COLO829 (cell line): ENCODE results near the gene CHTOP.
A peak's percentile ranks its signal among the peaks of the same experiment; 100 is the strongest.
"Not testable (repeated sequence)": the region's sequence is repeated elsewhere in the genome, so short reads cannot be mapped to it uniquely, and the experiment has no call there.

ENCODE experiments used
- DNase-seq: peaks from one replicate; pipeline ENCODE4 v3.0.0; 2012; ENCODE audit warnings: low spot score

CHTOP gene

DNA sequence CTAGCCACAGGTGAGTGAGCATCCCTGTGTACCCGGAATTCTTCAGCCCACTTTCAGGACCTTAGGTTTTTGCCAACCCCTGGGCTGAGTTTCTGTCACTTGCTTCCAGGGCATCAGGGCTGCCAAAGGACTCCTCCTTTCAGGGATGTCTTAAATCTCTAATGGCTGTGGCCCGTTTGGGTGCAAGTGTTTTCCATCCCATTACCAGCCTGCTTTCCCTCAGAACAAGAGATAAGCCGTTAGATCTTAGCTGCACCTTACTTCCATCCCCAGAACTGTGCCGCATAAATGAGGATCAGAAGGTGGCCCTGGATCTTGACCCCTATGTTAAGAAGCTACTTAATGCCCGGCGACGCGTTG, 25.3 kb downstream of the CHTOP start:
- no peak for DNase-seq

DNA sequence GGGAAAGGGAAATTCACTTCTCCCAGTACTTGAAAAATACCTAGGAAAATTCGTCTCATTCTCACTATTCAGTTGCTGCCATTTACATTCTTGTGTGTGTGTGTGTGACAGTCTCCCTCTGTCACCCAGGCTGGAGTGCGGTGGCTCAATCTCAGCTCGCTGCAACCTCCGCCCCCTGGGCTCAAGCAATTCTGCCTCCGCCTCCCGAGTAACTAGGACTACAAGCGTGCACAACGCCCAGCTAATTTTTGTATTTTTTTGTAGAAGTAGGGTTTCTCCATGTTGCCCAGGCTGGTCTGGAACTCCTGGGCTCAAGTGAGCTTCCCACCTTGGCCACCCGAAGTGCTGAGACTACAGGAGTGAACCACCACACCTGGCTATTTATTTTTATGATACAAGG, 25.8 kb downstream of the CHTOP start:
- no peak for DNase-seq

DNA sequence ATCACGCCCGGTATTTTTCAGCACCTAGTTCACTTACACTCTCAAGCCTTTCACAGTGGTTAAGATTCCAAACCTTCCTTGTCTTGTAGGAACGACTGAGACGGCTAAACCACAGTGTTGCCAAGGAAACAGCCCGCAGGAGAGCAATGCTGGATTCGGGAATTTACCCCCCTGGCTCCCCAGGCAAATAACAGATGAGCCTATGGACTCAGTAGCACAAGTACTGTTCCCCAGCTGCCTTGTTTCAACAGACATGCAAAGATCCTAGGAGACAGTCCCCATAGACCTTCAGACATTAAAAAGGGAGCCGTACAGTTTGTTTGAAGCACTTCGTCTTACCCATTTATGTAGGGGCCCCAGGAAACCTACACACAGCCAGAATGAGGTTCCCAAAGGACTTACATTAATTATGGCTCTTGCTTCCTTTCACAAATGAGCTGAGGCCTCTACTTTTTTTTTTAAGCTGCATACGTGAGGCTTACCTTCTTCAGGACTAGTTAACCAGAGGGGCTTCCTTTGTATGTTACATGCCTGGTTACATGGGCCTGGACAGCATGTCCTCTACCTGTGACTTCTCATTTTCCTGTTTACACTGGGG, 27.3 kb downstream of the CHTOP start:
- DNase-seq: no peak

DNA sequence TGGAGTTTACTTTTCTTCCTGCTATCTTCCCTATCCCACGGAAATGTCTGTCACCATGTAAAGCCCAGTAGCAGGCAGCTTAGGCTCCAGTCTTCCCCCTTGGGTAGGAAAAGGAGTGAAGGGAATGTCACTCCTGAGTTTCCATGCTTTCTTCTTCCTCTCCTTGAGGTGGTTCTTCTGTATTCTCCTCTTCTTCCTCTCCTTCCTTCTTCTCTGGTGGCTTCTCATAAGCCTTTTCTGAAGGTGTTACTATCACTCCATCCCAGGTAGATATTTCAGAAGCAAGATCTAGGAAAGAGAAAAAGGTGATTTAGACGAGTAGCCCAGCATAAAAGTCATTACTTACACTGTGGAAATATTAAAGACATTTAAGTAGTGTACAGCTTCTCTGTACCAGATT, 28.4 kb downstream of the CHTOP start:
- DNase-seq: no peak

DNA sequence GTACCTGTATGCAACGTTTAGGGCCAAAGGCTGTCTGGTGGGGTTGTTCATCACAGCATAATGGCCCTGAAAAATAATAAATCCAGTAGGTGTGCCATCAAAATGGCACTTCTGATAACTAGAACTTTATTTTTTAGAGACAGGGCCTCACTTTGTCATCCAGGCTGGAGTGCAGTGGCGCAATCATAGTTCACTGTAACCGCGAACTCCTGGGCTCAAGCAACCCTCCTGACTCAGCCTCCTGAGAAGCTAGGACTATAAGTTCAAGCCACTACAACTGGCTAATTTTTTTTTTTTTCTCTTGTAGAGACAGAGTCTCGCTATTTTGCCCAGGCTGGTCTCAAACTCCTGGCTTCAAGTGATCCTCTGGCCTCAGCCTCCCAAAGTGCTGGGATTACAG, 29.3 kb downstream of the CHTOP start:
- DNase-seq: no peak

DNA sequence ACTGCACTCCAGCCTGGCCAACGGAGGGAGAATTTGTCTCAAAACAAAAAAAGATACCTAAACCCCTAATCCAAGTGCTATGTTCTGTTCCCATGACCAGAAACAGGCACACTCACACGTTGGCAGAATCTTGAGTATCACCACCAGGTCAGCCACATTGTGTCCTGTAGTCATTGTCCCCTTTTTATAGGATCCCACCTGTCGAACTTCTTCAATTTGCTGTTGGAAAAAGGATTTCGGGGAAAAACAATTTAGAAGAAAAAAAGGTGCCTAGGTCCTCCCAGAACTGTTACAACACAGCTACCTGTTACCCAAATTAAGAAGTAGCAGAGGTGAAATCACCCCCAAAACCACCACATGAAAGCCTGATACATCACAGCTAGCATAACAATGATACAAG, 33.6 kb downstream of the CHTOP start:
- no peak for DNase-seq

DNA sequence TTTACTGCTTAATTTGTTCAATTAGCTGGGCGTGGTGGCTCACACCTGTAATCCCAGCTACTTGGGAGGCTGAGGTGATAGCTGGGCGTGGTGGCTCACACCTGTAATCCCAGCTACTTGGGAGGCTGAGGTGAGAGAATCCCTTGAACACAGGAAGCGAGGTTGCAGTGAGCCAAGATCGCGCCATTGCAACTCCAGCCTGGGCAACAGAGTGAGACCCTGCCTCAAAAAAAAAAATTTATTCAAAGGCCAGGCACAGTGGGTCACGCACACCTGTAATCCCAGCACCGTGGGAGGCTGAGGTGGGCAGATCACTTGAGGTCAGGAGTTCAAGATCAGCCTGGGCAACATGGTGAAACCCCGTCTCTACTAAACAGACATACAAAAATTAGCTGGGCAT, 34.8 kb downstream of the CHTOP start:
- not testable (repeated sequence) for DNase-seq

DNA sequence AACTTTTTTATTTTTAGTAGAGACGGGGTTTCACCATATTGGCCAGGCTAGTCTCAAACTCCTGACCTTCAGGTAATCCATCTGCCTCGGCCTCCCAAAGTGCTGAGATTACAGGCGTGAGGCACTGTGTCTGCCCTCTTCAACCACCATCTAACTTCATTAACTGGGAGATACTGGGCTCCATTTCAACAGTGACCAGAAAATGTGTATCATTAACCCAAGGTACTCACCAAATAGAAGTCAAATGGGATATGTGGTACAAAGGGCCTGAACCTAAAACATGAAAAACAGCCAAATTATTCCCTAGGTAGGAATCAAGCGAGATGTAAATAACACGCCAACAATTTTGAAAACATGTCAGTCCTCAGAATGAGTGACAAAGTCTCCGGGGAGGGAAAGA, 35.7 kb downstream of the CHTOP start:
- DNase-seq: no peak

DNA sequence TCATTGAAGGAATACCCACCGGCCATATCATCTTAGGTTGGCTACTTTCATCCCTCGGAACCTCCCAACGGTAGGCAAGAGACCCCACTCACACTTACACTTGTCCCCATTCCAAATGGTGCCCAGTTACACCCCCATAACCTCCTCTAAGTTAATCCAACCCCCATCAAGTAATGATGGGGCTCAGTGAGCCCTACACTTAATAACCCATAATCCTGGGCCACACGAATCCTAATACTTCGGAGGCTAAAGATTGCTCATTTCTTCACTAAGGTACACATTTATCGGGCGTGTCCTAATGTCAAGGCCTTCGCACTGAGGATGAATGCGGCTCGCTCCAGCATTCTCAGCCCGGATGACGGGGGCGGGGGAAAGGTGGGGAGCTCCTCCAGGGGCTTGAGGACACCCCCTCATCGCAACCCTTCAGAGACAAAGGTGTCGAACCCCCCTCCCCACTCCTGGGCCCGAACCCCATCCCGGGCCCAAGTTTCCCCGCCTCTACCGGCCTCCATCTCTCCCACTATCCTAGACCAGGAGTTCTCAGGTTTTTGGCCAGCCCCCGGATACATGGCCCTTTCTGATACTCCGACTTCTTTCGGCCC, 36.5 kb downstream of the CHTOP start:
- no peak for DNase-seq

DNA sequence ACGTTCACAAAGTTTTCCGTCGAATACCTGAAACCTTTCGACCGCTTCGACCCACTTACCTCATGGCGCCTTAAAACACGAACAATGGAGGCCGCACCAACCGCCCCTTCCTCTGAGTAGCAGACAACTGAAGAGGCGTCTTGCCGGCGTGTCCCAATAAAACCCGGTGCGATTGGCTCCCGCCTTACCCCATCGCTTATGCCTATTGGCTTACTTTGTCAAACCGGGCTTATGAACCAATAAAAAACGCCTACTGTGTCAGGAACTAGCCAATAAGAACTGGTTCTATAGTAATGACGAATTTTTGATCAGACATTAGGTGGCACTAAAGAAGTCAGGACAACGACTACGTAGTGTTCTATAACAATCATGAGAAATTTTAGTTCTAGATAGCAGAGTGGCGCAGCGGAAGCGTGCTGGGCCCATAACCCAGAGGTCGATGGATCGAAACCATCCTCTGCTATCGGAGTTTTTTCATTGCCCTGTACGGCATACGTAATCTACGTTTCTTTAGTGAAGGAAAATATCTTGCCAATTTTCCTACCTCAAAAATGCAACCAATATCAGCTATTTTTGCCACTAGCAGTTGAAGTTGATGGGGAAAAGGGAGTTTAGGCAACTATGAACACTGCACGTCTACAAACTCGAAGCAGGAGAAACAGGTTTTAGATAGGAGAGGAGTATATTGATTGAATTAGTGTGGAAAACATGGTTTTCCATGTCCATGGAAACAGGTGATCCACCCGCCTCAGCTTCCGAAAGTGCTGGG, 37.2 kb downstream of the CHTOP start, which contains the start of gene ILF2:
Gene ILF2 (minus strand): TSS at position 135 of the 769 bp plus-strand sequence. CDS start 71 bp downstream, at position 64.
- DNase-seq: peak; percentile 100

DNA sequence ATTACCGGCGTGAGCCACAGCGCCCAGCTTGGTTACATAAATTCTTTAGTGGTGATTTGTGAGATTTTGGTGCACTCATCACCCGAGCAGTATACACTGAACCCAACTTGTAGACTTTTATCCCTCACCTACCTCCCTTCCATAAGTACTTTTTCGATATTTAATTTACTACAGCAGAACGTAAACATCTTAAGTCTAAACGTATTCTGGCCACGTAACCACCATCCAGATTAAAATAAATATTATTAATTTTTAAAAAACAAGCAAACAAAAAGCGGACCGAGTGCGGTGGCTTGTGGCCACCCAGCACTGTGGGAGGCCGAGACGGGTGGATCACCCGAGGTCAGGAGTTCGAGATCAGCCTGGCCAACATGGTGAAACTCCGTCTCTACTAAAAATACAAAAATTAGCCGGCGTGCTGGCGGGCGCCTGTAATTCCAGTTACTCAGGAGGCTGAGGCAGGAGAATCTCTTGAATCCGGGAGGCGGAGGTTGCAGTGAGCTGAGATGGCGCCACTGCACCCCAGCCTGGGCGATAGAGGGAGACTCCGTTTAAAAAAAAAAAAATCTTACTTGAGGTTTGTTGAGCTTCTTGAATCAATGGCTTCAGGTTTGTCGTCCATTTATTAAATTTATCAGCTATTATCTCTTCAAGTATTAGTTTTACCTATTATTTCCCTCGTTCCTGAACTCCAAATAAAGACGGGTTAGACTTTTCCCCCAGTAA, 37.9 kb downstream of the CHTOP start:
- not testable (repeated sequence) for DNase-seq

DNA sequence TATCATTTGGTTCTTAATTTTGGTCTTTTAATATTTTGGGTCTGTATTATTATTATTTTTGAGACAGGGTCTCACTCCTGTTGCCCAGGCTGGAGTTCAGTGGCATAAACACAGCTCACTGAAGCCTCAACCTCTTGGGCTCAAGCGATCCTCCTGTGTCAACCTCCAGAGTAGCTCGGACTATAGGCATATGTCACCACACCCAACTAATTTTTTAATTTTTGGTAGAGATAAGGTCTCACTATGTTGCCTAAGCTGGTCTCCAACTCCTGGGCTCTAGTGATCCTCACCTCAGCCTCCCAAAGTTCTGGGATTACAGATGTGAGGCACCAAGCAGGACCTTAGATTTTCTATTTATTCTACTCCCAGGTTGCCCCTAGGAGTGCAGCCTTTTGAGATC, 39.6 kb downstream of the CHTOP start:
- no peak for DNase-seq

DNA sequence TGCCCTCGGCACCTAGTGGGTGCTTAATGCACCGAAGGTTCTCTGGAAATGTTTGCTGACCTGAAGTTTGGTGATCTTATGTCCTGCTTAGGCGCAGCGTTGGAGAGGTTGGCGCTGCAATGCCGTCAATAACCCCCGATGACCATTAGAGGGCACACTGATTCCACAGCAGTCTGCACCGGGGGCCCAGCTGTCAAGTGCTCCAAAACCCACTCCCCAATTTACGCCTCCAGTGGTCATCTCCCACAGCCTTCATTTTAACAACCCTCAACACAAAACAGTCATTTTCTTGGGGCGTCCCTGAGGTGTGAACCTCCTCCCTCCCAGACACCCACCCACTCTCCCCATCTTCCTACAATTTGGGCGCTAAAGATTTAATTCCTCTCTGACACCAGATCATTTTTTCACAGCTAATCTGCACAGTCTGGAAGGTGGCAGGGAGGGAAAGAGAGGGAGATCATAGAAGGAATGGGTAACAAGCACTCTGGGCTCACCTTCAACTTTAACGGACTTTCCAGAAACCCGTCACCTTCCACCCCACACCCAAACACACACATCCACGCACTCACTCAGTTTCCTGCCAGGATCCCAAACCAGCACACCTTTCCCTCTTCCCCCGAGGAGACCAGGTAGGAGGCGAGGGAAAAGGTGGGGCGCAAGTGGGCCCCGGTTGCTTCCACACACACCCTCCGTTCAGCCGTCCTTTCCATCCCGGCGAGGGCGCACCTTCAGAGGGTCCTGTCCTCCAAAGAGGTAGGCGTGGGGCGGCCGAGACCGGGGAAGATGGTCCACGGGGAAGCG, 44.1 kb downstream of the CHTOP start:
- DNase-seq: peak; percentile 53

DNA sequence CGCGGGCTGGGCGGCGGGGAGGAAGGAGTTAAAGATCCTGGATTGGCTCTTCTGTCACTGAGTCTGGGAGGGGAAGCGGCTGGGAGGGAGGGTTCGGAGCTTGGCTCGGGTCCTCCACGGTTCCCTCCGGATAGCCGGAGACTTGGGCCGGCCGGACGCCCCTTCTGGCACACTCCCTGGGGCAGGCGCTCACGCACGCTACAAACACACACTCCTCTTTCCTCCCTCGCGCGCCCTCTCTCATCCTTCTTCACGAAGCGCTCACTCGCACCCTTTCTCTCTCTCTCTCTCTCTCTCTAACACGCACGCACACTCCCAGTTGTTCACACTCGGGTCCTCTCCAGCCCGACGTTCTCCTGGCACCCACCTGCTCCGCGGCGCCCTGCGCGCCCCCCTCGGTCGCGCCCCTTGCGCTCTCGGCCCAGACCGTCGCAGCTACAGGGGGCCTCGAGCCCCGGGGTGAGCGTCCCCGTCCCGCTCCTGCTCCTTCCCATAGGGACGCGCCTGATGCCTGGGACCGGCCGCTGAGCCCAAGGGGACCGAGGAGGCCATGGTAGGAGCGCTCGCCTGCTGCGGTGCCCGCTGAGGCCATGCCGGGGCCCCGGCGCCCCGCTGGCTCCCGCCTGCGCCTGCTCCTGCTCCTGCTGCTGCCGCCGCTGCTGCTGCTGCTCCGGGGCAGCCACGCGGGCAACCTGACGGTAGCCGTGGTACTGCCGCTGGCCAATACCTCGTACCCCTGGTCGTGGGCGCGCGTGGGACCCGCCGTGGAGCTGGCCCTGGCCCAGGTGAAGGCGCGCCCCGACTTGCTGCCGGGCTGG, 44.9 kb downstream of the CHTOP start, which contains the start of gene NPR1:
Gene NPR1 (plus strand): TSS at position 170 of the 818 bp plus-strand sequence. CDS start 421 bp downstream, at position 591.
- peak; percentile 28 for DNase-seq

DNA sequence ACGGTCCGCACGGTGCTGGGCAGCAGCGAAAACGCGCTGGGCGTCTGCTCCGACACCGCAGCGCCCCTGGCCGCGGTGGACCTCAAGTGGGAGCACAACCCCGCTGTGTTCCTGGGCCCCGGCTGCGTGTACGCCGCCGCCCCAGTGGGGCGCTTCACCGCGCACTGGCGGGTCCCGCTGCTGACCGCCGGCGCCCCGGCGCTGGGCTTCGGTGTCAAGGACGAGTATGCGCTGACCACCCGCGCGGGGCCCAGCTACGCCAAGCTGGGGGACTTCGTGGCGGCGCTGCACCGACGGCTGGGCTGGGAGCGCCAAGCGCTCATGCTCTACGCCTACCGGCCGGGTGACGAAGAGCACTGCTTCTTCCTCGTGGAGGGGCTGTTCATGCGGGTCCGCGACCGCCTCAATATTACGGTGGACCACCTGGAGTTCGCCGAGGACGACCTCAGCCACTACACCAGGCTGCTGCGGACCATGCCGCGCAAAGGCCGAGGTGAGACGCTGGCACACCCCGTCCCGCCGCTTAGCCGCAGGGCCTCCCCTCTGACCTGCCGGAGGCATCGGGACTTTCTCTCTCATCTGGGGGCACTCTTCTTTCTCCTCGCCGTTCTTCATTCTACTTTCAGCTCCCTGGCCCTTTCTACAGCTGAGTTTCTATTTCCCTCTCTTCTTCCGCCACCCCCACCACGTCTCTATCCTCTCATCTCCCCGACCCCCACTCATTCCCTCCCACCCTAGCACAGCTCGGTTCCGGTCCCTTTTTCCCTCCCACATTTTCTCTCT, 45.7 kb downstream of the CHTOP start:
- no peak for DNase-seq

DNA sequence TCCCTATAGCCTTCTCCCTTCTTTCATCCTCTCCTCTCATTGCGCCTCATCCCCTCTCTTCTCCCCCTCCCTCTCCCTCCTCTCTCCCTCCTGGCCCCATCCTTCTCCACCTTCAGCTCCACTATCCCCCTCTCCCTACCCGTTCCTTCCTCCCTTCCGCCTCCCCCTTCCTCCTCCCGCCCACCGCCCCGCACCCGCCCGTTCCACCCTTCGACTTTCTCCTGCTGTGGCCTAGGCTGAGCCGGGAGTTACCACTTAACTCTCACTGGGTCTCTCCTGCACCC, 46.2 kb downstream of the CHTOP start:
- DNase-seq: no peak

DNA sequence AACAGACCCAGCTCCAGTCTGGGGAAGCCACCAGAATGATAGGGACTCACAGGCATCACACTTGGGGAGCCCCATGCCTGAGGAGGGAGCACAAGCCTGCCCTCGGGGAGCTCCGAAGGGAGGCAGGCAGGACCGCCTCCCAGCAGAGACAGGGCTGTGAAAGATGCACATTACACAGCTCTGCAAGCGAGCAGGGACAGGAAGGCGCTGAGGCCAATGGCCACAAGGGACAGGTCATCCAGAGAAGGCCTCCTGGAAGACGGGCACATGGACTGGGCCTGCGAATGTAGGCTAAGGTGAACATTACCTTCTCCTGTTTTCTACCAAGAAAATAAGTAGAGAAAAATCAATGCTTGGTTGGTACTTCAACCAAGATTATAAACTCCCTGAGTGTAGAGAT, 48.9 kb downstream of the CHTOP start:
- no peak for DNase-seq

DNA sequence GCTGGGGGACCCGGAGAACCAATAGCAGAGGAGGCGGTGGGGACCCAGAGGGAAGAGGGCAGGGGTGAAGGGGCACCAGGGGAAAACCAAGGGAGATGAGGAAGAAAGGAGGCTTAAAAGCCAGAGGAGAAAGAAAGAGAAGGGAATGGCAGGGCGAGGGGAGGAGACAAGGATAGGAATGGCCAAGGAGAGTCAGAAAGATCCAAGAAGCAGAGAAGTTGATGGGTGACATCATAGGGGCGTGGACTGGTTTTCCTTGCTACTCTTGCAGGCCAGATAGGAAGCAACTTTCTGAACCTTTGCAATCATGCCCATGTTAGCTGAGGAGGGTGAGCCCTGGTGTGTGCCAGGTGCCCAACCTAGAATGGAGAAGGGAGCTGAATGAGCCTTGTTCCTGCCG, 50.0 kb downstream of the CHTOP start:
- DNase-seq: no peak

DNA sequence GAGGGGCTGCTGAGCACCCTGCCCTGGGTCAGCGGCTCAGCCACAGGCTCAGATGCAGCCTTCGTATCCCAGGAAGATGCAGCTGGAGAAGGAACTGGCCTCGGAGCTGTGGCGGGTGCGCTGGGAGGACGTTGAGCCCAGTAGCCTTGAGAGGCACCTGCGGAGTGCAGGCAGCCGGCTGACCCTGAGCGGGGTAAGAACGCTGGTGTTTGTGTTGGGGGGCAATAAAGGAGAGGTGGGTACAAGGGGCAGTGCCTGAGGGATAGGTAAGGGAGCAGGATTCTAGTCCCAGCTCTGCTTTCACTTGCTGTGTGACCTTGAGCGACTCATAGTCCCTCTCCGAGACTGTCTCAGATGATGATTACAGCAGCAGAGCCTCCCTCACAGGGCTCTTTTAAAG, 51.0 kb downstream of the CHTOP start:
- DNase-seq: no peak

DNA sequence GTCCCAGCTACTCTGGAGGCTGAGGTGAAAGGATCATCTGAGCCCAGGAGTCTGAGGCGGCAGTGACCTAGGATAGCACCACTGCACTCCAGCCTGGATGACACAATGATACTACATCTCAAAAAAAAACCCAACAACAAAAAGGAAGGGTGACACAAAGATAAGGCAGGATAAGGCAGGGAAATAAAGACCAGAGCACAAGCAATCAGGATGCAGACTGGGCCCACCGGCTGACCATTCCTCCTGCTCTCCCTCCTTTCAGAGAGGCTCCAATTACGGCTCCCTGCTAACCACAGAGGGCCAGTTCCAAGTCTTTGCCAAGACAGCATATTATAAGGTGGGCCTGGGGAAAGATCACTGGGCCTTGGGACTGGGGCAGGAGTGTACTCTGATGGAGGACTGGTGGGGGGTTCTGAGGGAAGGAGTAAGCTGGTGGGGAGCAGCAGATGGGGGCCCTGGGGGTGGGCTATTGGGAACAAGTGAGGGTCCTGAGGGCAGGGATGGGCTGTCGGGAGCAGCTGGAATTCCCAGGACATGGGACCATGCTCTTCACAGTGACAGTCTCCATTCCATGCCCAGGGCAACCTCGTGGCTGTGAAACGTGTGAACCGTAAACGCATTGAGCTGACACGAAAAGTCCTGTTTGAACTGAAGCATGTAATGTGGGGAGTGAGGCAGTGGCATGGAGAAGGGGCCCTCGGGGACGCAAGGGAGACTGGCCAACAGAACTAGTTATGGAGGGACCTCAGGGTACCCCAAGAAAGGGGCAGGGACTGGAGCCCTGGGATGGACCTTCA, 51.9 kb downstream of the CHTOP start:
- no peak for DNase-seq
